GM13976 (cell line): Measurements from ENCODE around the gene LRRC72.

Experiments used
- DNase-seq: peaks from one replicate; pipeline ENCODE4 v3.0.0; 2012; ENCODE audit warnings: low spot score
- in situ Hi-C: fragments of 300-500 bp; cut with MboI; formaldehyde crosslinking; loops from one replicate; pipeline ENCODE4 v1.12.0; 2022; ENCODE audit warnings: low sequenced_read_pairs, mixed read lengths, inconsistent platforms; ENCODE audit not compliant: unreplicated experiment
- TF ChIP-seq, protein P1 (sequence below): IDR thresholded peaks from 2 replicates; pipeline ENCODE4 v1.5.1; 2012; ENCODE audit warnings: borderline replicate concordance, mild to moderate bottlenecking; ENCODE audit not compliant: insufficient read depth; ENCODE audit errors: extremely low read depth, missing control alignments, control extremely low read depth

LRRC72 gene

DNA sequence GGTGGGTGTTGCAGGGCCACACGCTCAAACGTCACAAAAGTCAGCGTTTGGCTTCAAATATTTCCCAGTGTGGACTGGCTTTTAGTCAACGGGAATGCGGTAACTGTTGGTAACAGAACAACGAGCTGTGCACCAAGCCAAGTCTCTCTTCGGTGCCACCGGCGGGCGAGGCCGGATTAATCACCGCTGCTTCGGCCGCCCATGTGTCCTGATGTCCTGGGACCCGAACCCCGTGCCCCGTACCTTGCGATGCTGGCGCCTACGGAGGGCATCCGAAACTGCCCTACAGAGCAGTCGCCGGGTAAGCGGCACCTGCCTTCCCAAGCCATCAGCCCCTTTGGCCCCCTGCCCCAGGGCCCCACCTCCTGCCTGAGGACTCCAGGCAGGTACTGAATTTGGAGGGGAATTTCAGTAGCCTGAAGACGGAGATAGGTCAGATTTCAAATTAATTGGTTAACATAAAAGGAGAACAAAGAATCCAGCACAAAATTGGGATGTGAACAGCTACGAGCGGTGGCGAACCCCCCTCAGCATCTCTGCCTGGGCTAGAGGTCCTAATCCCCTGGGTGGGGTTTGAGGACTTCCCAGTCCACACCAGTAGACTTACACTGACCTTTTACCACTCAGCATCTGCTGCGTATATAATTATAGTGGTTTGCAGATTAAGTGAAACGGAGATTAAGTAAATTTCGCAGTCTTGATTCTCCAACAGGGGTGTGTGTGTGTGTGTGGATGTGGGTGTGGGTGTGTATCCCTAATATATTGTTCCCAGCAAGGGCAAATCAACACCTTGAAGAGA, at the start of gene LRRC72:
TSS of gene LRRC72 (plus strand) at position 84 of the 799 bp plus-strand sequence. CDS start at position 212, 128 bp downstream.
- DNase-seq, result no peak
- TF ChIP-seq, protein P1, sequence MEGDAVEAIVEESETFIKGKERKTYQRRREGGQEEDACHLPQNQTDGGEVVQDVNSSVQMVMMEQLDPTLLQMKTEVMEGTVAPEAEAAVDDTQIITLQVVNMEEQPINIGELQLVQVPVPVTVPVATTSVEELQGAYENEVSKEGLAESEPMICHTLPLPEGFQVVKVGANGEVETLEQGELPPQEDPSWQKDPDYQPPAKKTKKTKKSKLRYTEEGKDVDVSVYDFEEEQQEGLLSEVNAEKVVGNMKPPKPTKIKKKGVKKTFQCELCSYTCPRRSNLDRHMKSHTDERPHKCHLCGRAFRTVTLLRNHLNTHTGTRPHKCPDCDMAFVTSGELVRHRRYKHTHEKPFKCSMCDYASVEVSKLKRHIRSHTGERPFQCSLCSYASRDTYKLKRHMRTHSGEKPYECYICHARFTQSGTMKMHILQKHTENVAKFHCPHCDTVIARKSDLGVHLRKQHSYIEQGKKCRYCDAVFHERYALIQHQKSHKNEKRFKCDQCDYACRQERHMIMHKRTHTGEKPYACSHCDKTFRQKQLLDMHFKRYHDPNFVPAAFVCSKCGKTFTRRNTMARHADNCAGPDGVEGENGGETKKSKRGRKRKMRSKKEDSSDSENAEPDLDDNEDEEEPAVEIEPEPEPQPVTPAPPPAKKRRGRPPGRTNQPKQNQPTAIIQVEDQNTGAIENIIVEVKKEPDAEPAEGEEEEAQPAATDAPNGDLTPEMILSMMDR, result no peak
- in situ Hi-C loops, result no loop called here

DNA sequence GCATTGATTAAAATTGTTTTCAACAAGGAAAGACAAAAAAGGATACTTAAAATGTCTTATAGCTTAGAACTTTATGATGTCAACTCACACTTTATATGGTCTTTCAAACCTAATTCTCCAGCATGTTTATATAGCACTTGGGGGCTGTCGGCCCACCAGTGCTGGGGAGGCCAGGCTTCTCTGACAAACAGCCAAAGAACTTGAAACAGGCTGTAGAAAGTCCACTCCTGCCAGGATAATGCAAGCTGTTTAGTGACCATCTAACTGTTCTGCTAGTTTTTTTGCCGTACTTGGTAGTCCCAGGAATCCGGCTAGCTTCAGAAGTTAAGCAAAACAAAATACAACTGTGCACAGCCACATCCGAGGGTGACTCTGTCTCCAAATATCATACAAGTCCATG, 47.5 kb upstream of the LRRC72 start:
- in situ Hi-C loops, result no loop called here
- no peak for DNase-seq
- TF ChIP-seq, protein P1, result no peak

DNA sequence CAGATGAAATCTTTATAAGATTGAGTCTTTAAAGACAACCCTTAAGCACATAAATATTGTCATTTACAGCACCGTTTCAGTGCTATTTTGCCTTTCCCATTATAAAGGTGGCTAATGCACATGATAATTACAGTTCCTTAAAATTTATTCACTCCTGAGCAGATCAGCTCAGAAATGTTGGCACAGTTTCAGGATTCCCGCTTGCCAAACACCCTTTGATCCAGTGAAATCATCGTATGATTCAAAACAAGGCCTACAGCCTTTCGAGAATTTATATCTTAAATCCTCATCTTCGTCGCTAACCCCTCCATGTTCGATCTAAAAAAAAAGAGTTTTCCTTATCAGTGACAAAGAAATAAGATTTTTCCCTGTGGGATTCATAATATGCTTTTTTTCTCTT, 47.0 kb upstream of the LRRC72 start:
- in situ Hi-C loops, result no loop called here
- TF ChIP-seq, protein P1, result no peak
- DNase-seq, result no peak

DNA sequence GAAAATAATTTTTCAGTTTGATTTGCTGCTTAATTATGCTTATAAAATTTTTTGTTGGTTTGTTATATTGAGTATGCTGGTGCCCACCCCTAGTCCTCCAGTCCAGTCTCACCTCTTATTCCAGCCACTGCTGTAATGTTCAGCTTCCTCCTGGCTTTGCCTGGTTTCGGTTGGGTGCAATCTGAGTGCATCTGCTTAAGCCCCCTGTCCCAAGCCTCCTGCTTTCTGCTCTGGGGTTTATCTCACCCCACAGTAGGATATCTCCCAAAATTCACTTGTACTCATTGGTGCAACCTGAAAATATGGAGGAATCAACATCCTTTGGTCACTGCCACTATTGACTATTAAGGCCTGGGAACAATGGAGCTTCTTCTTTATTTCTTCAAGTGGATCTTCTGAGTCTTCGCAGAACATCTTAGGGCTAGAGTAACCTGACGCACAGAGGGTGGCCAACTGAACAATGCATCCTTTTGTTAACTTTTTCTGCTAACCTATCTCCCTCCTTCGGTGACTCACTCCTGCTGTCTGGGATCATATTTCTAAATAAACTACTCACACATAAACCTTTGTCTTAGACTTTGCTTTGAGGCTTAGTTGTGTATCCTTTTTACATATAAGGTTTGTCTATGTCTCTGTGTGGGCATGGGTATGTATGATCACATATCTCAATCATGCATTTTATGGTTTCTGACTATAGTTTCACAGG, 42.0 kb upstream of the LRRC72 start:
- in situ Hi-C loops, result no loop called here
- no peak for DNase-seq
- TF ChIP-seq, protein P1, result no peak

DNA sequence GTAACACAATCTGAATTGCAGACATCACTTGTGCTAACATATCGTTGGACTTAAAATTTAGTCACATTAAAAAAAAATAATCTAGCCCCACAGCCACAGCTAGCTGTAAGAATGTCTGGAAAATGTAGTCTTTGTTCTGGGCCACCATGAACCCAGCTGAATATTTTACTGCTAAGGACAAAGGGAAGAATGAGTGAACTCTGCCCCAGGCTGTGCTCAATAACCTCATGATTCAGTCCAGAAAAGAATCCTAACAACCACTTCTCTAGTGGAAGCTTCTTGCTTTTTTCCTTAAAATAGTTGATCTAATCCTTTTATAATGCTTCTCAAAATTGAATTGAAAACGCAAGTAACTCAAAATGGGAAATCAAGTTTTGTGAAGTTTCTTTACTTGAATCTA, 35.5 kb upstream of the LRRC72 start:
- TF ChIP-seq, protein P1, result no peak
- no peak for DNase-seq
- in situ Hi-C loops, result no loop called here

- in situ Hi-C loops, result no loop called here
- TF ChIP-seq, protein P1, result no peak
- no peak for DNase-seq
Measured at GRCh38 chr7:16492513-16493062, 34.0 kb upstream of the LRRC72 start.
